NCI-H187 treated with DMSO at 0.1 percent for 48 hours (cell line): ENCODE results near the gene SSBP3.

Experiments used
- DNase-seq: peaks from one replicate; lab custom pipeline; 2025; lab: John Stamatoyannopoulos, UW

SSBP3 gene

GRCh38 chr1:54329312-54330003, 76.7 kb downstream of the SSBP3 start:
- DNase-seq: no peak

DNA sequence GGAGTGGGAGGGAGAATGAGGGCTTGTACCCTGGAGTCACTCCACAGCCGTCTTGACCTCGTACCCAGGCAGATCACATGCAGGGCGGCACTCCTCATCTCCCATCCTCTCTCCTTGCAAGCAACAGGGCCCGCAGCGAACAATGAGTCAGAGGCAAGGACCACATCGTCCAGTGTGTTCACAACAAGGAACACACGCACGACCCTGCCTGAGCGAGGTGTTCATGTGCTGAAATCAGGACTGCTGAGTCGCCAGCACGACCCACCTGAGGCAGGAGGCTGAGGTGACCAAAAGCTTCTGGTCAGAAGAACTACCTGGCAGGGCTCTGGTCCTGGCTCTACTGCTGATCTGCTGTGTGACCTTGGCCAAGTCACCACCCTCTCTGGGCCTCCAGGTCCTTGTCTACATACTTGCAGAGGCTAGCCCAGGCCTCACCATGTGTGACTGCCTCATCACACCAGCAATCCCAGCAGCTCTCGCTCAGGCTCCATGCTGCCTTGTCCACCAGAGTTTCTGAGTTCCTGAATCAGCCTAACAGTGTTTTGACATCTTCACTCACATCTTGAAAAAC, 78.0 kb downstream of the SSBP3 start:
- DNase-seq: no peak

GRCh38 chr1:54327386-54328065, 78.7 kb downstream of the SSBP3 start:
- no peak for DNase-seq

DNA sequence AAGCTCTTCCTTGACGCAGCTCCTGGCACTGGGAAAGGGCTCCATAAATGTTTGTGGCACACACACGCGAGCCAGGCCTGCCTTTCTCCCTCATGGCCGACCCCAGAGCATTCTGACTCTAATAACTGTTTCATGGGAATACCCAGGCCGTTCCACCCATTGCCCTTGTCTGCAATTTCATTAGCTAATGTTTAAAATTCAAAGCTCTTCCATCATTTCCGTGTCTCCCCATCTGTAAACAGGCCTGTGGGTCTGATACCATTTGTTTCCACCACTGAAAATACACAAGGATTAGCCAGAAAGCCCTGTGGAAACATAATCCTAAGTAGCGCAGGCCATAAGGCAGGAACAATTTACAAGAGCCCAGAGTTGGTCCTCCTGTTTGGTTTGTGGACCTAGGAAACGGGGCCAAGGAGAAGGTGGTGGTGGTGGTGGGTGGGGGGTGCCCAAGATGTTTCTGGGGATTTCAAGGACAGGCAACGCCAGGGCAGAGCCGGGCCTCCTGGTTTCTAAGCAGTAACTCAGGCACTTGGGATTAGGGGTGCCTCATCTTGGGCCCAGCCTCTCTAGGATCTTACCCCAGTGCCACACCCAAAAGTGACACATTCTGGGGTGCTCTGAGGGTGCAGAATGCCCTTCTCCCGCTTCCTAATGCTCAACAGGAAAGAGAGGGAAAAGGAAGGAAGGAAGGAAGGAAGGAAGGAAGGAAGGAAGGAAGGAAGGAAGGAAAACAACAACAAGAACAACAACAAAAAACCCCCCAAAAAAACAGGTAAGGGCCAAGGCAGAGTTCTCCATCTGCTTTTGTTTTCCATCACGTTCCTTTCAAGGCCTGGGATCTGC, 79.4 kb downstream of the SSBP3 start:
- no peak for DNase-seq

GRCh38 chr1:54325703-54326461, 80.3 kb downstream of the SSBP3 start:
- no peak for DNase-seq

GRCh38 chr1:54325284-54325683, 80.9 kb downstream of the SSBP3 start:
- no peak for DNase-seq

GRCh38 chr1:54324251-54325140, 81.7 kb downstream of the SSBP3 start:
- no peak for DNase-seq

DNA sequence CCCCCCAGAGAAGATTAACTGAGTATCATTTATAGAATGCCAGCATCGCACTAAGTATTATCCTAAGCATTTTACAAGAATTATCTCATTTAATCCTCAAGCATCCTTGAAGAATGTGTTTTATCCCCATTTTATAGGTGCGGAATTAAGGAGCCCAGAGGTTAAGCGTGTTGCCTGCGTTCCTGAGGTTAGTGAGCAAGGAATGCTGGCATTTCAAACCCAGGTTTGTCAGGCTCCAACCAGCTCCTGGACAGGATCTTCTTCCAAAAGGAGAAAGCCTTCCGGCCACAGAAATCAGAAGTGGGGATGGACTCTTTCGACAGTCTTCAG, 82.3 kb downstream of the SSBP3 start:
- DNase-seq: no peak

GRCh38 chr1:54323324-54323739, 82.9 kb downstream of the SSBP3 start:
- no peak for DNase-seq

DNA sequence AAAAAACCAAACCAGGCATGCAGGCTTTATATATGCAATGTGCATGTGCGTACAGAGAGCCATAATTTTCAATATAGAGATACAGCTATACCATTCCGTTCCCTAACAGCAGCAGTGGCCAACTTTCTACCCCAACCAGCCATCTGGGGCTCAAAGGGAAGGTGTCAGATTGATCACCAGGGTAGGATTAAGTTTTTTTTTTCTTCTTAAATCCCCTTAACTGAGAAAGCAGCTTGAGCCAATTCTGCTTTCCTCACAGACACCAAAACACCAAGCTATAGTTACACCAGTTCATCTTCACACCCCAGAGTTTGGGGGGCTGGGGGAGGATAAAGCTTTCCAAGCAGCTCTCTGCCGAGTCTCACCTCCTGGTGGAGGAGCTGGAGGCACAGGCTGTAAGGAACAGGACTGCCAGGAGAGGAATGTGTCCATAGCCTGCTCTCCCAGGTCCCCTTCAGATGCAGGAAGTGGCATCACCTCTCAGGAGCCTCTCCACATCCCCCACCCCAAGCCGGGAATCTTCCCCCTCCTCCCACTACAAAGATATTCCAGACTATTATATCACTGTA, 87.9 kb downstream of the SSBP3 start:
- DNase-seq: no peak

DNA sequence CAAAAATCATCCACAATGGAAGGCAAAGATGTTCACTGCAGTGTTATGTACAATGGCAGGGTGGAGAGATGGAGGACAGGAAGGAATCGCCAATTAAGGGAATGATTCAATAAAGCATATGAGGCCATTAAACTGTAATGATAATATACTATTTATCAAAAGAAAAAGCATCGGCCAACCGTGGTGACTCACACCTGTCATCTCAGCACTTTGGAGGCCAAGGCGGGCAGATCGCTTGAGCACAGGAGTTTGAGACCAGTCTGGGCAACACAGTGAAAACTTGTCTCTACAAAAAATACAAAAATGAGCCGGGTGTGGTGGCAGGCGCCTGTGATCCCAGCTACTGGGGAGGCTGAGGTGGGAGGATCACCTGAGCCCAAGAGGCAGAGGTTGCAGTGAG, 89.1 kb downstream of the SSBP3 start:
- no peak for DNase-seq

DNA sequence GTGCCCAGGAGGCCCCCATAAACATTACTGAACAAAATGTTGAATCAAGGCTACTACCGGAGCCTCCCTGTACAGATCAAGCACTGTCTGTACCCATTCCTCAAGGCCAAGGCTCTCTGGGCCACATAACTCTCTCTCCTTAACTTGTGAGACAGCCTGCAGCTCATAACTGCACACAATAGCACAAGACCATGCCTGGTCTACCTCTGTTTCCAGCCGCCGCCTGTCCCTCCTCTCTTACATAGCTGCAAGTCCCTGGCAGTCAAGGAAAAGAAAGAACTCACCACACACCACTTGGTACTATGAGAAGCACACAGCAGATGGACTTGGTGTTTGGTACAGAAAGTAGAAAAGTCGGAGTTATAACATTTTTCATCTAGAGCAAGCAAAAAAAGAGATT, 91.1 kb downstream of the SSBP3 start:
- no peak for DNase-seq

- DNase-seq: no peak
Observed at GRCh38 chr1:54314696-54315095, 91.5 kb downstream of the SSBP3 start.

GRCh38 chr1:54312796-54313316, 93.3 kb downstream of the SSBP3 start:
- DNase-seq: no peak

- DNase-seq: no peak
Observed at GRCh38 chr1:54311506-54311905, 94.7 kb downstream of the SSBP3 start.

DNA sequence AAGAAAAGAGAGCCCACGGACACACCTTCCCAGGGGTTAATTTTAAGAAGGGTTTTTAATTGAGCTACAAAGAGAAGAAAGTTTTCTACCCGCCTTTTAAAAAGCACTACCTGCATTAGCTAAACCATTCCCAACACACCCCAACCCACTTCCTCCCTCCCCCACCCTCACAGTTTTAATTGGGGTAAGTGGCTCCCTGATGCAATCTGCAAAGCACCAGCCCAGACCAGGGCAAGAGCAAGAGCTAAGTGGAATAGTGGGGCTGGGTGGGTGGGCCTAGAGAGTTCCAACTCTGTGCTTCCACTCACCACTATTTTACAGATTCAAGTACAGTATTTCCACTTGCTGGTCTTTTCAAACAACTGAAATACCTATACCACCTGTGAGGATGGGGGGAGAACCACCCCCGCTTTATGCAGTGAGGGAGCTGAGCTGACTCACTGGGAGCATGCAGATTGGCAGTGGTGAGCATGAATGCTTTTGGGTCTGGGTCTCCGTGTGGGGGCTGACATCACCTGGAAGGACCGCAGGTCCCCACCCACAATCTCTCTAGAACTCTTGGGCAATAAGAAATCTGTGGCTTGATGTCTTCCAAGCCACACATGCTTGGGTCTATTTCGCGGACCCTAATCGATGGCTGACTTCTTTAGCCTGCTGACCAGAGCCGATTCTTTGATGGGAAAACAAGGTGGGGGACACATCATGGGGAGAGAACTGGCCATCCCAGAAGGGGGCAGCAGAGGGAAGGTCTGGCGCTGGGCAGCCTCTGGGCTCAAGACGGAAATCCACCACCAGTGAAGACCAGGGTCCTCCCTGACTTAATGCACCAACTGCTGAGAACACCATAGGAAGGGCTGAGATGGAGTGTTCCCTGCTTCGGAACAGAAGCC, 95.5 kb downstream of the SSBP3 start:
- no peak for DNase-seq

DNA sequence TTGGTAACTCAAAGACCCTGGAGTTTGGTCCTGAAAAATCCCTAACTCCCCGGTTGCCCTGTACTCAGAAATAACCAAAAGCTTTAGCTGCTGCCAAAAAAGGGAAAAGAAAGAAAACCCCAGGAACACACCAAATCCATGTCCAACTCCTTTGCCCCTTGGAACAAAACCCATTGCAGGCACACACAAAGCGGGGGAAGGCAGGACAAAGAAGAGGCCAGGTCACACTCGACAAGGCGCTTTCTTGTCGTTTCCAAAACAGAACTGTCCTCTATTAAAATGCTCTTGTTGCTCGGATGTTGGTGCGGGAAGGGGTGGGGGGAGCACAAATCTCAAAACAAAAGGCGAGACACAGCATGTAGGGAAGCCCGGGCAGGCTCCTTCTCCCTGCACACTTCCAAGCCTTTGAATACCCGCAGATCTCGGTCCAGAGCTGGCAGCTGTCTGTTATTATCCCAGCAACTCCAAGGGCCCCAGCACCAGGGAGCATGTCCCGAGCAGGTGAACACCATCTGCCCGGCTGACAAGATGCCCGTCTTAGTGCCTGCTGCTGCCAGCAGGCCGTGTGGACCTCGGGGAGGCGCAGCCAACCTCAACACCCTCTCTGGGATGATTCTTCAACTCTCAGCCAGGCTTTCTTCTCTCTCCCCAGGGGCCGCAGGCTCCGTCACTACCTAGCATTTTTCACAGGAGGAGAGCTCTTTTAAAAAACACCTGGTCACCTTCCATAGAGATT, 96.4 kb downstream of the SSBP3 start:
- peak; percentile 58 for DNase-seq

DNA sequence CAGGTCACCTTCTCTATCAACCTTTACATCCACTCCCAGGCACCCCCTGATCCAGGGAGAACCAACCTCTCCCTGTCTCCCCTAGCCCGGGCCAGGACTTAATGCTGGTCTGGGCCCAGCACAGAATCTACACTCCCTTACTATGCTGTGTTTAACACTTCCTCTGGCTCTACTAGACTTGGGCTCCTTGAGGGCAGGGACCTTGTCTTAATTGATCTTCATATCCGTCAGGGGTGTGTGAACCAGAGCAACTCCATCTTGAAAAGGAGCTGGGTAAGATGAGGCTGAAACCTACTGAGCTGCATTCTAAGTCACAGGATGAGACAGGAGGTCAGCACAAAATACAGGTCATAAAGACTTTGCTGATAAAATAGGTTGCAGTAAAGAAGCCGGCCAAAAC, 98.9 kb downstream of the SSBP3 start:
- DNase-seq: no peak
